Mucosa of gallbladder (tissue), 1 donor: ENCODE results near the gene ADGRG6. TPM values are rescaled to one million over a fixed set of nuclear protein-coding genes. Genes with fewer than 3 reads are reported as not detected.
A peak's percentile ranks its signal among the peaks of the same experiment; 100 is the strongest.
"Not testable (repeated sequence)": the region's sequence is repeated elsewhere in the genome, so short reads cannot be mapped to it uniquely, and the experiment has no call there.

ENCODE experiments used
- DNase-seq: peaks from one replicate; pipeline ENCODE4 v3.0.0-alpha.2; 2020; ENCODE audit warnings: low spot score
- total RNA-seq: library from RNA; stranded (reverse); gene quantifications from one replicate; pipeline ENCODE4 v1.2.1, GENCODE V29; 2021
- donor health status: DM: no; HTN: no; CAD: no.

ADGRG6 gene
- total RNA-seq, 1 donor from 2014 or later, result 13.9 TPM

DNA sequence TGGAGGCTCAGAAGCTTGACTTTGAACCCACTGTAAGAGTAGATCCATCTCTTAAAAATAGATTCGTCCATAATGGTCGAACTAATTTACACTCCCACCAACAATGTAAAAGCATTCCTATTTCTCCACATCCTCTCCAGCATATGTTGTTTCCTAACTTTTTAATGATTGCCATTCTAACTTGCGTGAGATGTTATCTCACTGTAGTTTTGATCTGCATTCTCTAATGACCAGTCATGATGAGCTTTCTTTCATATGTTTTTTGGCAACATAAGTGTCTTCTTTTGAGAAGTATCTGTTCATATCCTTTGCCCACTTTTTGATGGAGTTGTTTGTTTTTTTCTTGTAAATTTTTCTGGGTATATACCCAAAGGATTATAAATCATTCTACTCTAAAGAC, 44.4 kb downstream of the ADGRG6 start:
- DNase-seq, result not testable (repeated sequence)

DNA sequence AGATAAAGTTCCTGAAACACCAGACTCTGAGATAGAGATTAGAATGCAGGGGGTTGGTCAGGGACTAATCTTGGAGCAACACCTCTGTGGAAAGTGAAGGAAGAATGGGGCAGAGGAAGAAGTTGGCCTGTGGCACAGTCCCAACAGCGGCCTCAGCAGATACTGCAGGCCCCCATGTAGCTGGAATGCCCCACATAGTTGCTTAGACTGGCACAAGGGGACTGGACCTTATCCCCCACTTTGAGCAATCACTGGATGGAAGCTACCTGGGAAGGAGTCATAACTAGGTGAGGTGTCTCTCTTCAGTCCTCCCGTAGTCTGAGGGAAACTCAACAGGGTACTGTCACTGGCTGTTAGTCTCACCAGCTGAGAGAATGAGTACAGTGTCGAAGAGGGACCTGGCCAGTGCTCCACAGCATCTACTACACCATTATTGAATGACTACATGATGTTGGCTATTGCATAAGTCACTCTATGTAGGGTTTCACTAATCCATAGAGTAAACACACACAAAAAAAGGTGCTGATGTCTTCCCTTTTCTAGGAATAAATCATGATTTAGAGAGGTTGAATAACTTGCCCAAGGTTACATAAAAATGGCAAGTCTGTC, 47.5 kb downstream of the ADGRG6 start:
- DNase-seq, result no peak

DNA sequence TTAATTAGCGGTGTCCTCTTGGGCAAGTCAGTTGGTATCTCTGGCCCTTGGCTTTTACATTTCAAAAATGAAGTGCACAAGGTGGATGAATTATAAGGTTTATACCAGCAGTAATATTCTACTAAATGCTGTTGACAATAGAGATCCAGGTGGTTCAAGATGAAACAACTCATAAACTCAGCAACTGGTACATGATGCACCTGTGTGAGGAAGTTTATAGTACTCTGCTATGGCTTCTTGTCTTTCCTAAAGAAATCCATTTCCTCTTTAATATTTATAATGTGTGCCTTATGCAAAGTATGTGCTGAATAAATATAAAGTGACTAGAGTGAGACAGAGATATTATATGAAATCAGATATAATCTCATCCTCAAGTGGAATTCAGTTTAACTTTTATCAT, 48.5 kb downstream of the ADGRG6 start:
- DNase-seq, result no peak

DNA sequence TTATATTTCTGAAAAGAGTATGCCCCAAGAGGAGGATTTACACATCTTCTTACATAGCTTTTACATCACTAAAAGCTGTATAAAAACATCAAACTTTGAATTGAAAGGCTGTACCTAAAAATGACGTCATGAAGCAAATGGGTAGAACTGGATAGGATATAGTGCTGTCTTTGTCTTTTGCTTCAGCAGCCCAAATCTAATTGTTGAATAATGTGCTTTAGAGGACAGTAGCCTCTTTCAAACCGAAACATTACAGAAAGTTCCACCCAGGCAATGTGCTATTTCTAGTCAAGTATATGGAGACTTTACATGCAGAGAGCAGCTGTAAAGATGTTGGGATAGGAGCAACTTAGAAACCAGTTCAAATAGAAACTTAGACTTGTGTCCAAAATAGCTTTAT, 51.9 kb downstream of the ADGRG6 start:
- DNase-seq, result no peak

GRCh38 chr6:142354650-142355049, 52.8 kb downstream of the ADGRG6 start:
- no peak for DNase-seq

DNA sequence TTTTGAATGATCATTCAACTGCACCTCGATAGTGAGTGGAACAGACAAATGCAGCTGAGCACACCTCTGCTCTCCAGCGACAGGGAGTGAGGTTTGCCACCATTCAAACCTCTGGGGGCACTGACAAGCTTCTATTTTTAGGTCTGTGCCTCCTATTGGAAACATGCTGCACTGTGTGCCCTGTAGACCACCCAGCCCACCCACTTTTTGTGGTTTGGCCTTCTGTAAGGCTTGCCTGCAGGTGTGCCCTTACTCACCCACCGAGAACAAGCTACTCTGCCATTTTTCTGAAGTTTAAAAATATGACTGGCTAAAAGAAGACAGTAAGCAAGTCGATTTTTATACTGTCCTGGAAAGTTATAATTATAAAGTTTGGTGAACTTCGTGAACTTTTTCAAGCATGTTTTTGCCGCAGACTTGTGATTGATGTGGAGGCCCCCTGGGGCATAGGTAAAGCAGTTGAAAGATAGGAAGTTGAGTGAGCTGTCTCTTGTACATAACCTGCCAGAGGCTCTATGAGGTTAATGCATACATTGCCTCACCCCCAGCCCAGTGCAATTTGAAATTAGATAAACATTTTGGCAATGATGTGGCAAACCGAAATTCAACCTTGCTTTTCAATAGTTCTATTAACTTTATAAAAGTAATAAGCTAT, 53.8 kb downstream of the ADGRG6 start:
- no peak for DNase-seq

DNA sequence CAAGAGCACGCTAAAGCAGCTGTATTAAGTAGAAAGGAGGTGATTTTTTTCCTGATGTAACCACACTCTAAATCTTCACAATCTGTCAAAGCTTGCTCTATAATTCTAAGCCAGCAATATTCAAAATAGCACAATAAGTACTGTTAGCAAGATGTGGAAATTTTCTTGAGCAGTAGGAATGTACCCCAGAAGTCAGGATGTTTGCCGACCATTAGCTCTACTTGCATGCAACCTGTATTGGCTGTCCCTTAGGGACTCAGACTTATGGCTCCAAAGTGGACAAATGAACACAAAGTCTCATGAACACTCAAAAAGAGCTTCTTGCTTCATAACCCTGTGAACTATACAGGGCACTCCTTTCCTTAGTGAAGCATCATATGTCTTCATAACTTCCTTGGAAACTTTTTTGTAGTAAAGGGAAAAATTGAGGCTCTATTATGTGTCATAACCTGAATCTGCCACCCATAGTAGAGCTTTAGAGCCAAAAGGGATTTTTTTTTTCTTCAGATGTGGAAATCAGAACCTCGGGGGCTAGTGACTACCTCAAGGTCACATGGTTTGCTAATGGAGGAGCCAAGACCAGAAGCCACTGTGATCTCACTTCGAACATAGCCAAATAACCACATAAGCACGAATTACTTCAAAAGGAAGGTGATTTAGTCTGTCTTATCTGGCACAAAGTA, 54.5 kb downstream of the ADGRG6 start:
- DNase-seq, result no peak

GRCh38 chr6:142356884-142357225, 55.0 kb downstream of the ADGRG6 start:
- DNase-seq, result no peak

- DNase-seq, result no peak
Observed at GRCh38 chr6:142357879-142358278, 56.1 kb downstream of the ADGRG6 start.

DNA sequence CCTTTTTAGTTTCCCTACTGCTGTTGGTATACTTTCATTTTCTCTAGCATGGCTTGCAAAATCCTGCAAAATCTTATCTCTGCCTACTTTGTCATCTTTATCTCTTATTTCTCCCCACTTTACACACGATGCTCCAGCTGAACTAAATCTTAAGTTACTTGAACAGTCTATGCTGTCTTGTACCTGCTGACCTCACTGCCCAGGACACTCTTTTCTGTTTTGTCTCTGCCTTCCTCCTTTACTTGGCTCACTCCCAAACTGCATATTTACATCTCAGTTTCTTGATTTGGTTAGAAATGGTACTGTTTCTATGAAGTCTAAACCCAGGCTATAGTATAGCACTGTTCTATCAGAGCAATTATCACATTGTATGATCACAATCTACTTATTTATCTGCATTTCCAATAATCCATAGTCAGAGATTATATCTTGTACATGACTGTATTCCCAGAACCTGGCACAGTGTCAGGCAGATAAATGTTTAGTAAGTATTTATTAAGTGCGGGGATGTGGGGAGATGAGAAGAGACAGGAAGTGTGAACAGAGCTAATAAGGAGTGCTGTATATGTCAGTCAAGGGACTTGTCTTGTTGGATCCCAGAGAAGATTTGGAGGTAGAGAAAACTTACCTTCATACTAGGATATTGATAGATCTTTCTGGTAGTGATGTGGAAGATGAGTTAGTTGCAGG, 57.6 kb downstream of the ADGRG6 start:
- DNase-seq, result no peak

GRCh38 chr6:142361345-142361744, 59.5 kb downstream of the ADGRG6 start:
- no peak for DNase-seq

- DNase-seq, result no peak
Observed at GRCh38 chr6:142361779-142362750, 60.3 kb downstream of the ADGRG6 start.

DNA sequence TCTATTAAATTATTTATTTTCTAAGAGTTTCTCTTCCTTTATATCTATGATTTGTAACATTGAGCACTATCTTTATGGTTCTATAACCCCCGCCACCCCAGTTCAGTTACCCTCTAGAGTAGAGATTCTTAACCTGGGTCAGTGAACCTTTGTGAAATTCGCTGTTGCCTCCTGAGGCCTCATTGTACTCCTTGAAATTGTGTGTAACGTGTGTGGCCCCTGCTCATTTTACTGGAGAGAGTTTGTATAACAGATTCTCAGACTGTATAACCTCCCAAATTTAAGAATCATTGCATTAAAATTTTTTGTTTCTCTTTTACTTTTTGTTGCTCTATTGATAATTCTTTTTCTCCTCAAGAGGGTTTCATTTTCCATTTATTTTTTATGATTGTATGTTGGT, 65.3 kb downstream of the ADGRG6 start:
- DNase-seq, result no peak

- DNase-seq, result no peak
Observed at GRCh38 chr6:142367501-142368018, 65.8 kb downstream of the ADGRG6 start.

GRCh38 chr6:142369266-142369665, 67.5 kb downstream of the ADGRG6 start:
- no peak for DNase-seq

DNA sequence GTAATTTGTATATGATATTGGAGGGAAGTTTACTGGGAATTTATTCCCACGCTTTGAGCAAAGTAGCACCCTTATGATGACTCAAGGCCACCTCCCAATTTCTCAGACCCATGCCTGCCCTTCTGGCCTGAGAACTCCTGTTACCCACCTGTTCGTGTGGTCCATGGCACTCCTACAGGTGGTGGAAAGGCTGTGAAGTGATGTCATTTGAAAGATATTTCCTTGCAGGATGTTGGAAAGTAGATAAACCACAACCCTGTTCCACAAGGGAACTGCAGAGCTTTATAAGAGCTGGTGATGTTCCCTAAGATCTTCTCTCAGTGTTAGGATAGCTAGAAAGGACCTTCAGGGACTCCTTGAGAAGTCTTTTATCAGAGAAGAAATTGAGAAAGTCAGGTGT, 70.5 kb downstream of the ADGRG6 start:
- peak; percentile 12 for DNase-seq

GRCh38 chr6:142373268-142374090, 71.7 kb downstream of the ADGRG6 start:
- no peak for DNase-seq

GRCh38 chr6:142374091-142374770, 72.4 kb downstream of the ADGRG6 start:
- no peak for DNase-seq

DNA sequence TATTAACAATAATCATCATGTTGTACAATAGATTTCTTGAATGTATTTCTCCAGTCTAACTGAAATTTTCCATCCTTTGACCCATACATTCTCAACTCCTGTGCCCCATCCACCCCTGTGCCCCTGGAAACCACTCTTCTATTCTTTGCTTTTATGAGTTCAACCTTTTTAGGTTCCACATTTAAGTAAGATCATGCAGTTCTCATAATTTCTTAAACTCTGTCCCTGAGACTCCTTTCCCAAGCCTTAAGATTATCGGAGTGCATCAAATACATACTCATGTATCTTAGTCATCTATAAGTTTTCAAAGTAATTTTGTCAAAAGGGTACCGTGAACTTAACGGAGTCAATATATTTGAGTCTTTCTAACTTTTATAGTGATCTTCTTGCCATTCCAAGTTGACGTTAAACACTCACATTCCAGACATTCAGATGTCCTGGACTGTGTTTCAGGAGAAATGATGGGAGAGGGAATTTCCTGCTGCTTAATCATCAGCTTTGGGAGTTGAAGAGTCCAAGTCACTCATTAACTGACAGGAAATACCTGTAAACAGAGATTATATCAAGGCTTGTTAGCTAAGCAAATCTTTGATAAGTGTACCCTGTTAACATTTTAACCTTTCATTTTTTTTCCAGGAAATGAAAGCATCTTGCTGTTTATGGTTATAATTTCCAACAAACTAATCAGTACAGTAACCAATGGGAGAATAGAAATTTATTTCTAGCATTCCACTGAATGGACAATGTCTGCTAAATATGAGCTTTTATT, 73.3 kb downstream of the ADGRG6 start:
- peak; percentile 13 for DNase-seq
